DMS153 (cell line): ENCODE results near the gene FBXO8.

Experiments used
- DNase-seq: peaks from one replicate; lab custom pipeline; 2025; lab: John Stamatoyannopoulos, UW

The FBXO8 gene

GRCh38 chr4:174244441-174244840, 39.0 kb downstream of the FBXO8 start:
- DNase-seq, result no peak

GRCh38 chr4:174241162-174241561, 42.3 kb downstream of the FBXO8 start:
- DNase-seq, result no peak

GRCh38 chr4:174236359-174236758, 47.1 kb downstream of the FBXO8 start:
- no peak for DNase-seq

- DNase-seq, result no peak
Observed at GRCh38 chr4:174230680-174231079, 52.8 kb downstream of the FBXO8 start.

GRCh38 chr4:174230148-174230547, 53.3 kb downstream of the FBXO8 start:
- DNase-seq, result no peak

GRCh38 chr4:174228988-174229387, 54.5 kb downstream of the FBXO8 start:
- no peak for DNase-seq

GRCh38 chr4:174225349-174226049, 58.0 kb downstream of the FBXO8 start:
- DNase-seq, result no peak

GRCh38 chr4:174224550-174224949, 58.9 kb downstream of the FBXO8 start:
- DNase-seq, result no peak

- no peak for DNase-seq
Observed at GRCh38 chr4:174222266-174222872, 61.1 kb downstream of the FBXO8 start.

GRCh38 chr4:174218127-174218790, 65.2 kb downstream of the FBXO8 start:
- DNase-seq, result no peak

GRCh38 chr4:174217273-174218126, 66.0 kb downstream of the FBXO8 start:
- no peak for DNase-seq

GRCh38 chr4:174216799-174217272, 66.6 kb downstream of the FBXO8 start:
- no peak for DNase-seq

- no peak for DNase-seq
Observed at GRCh38 chr4:174215961-174216680, 67.3 kb downstream of the FBXO8 start.

GRCh38 chr4:174215057-174215456, 68.4 kb downstream of the FBXO8 start:
- no peak for DNase-seq

GRCh38 chr4:174214101-174214878, 69.2 kb downstream of the FBXO8 start:
- DNase-seq, result no peak

GRCh38 chr4:174213731-174214100, 69.8 kb downstream of the FBXO8 start:
- DNase-seq, result no peak

GRCh38 chr4:174212061-174212460, 71.4 kb downstream of the FBXO8 start:
- no peak for DNase-seq

GRCh38 chr4:174211622-174212044, 71.8 kb downstream of the FBXO8 start:
- no peak for DNase-seq

- no peak for DNase-seq
Observed at GRCh38 chr4:174210952-174211490, 72.4 kb downstream of the FBXO8 start.

GRCh38 chr4:174210354-174210753, 73.1 kb downstream of the FBXO8 start:
- DNase-seq, result no peak

GRCh38 chr4:174209341-174209740, 74.1 kb downstream of the FBXO8 start:
- DNase-seq, result no peak
